Brain microvascular endothelial cell (primary cell): Measurements from ENCODE around the gene XKR7.

Experiments
- DNase-seq: peaks from one replicate; pipeline ENCODE4 v3.0.0-alpha.2; 2020
- H3K27ac ChIP-seq: fragments of 250-450 bp; sonication (Bioruptor Pico); 2 replicates; pipeline ENCODE4 v1.5.1; 2020; ENCODE audit warnings: mild to moderate bottlenecking, moderate library complexity
- H3K27me3 ChIP-seq: fragments of 250-450 bp; sonication (Bioruptor Pico); replicated peaks from 2 replicates; pipeline ENCODE4 v1.5.1; 2020; ENCODE audit warnings: mild to moderate bottlenecking
- H3K36me3 ChIP-seq: fragments of 250-450 bp; sonication (Bioruptor Pico); replicated peaks from 2 replicates; pipeline ENCODE4 v1.5.1; 2020; ENCODE audit warnings: mild to moderate bottlenecking
- H3K4me3 ChIP-seq: 2 replicates; pipeline ENCODE4 v1.5.1; 2011; ENCODE audit warnings: low read depth, mild to moderate bottlenecking, control low read depth, low read length, moderate library complexity
- in situ Hi-C: cut with HindIII; loops from 2 replicates; pipeline ENCODE4 v1.10.0; 2017; ENCODE audit warnings: low sequenced_read_pairs, low pct_ligation_motif_present
- TF ChIP-seq, protein P1 (sequence below): IDR thresholded peaks from 2 replicates; pipeline ENCODE4 v1.5.1; 2011; ENCODE audit warnings: low read depth, mild to moderate bottlenecking, moderate library complexity, low read length, control low read depth, inconsistent platforms; ENCODE audit errors: missing control alignments

The XKR7 gene

GRCh38 chr20:31934968-31935764, 32.8 kb upstream of the XKR7 start:
- H3K27me3 ChIP-seq: no peaks in the 10 kb centered on the region
- no peak for DNase-seq
- in situ Hi-C loops: no loop called here

GRCh38 chr20:31936420-31936819, 31.5 kb upstream of the XKR7 start:
- no peaks in the 10 kb centered on the region for H3K36me3 ChIP-seq
- DNase-seq: no peak
- H3K4me3 ChIP-seq: no peak overlapping the region
- no peak overlapping the region for H3K27ac ChIP-seq
- TF ChIP-seq, protein P1, sequence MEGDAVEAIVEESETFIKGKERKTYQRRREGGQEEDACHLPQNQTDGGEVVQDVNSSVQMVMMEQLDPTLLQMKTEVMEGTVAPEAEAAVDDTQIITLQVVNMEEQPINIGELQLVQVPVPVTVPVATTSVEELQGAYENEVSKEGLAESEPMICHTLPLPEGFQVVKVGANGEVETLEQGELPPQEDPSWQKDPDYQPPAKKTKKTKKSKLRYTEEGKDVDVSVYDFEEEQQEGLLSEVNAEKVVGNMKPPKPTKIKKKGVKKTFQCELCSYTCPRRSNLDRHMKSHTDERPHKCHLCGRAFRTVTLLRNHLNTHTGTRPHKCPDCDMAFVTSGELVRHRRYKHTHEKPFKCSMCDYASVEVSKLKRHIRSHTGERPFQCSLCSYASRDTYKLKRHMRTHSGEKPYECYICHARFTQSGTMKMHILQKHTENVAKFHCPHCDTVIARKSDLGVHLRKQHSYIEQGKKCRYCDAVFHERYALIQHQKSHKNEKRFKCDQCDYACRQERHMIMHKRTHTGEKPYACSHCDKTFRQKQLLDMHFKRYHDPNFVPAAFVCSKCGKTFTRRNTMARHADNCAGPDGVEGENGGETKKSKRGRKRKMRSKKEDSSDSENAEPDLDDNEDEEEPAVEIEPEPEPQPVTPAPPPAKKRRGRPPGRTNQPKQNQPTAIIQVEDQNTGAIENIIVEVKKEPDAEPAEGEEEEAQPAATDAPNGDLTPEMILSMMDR: no peak
- in situ Hi-C loops: no loop called here
- no peaks in the 10 kb centered on the region for H3K27me3 ChIP-seq

More at GRCh38 chr20:31934968-31935764, 32.8 kb upstream of the XKR7 start:
- Histone ChIP-seq H3K4me3 (no peak overlapping the region), H3K36me3 (no peaks in the 10 kb centered on the region), H3K27ac (no peak overlapping the region)
- TF ChIP-seq, protein P1: no peak

- TF ChIP-seq, protein P1: no peak
- H3K36me3 ChIP-seq: no peaks in the 10 kb centered on the region
- no peaks in the 10 kb centered on the region for H3K27me3 ChIP-seq
- H3K27ac ChIP-seq: no peak overlapping the region
- DNase-seq: no peak
- no peak overlapping the region for H3K4me3 ChIP-seq
- in situ Hi-C loops: no loop called here
Observed at GRCh38 chr20:31937820-31938219, 30.1 kb upstream of the XKR7 start.

DNA sequence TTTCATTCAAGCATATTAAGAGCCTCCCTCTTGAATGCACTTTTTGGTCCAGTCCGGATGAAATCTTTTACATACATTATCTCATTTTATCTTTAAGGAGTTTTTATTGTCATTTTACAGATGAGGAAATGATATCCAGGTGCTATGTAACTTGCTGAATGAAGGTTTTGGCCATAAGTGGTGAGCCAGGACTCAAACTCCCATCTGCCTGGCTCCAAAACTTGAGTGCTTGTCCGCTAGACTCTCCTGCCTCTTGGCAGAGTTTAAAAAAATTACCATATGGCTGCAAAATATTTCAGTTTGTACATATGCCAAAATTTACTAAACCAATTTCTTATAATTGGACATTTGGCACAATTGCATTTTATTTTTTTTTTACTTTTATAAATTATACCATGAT, 28.3 kb upstream of the XKR7 start:
- H3K36me3 ChIP-seq: no peaks in the 10 kb centered on the region
- no peak overlapping the region for H3K4me3 ChIP-seq
- TF ChIP-seq, protein P1: no peak
- no peaks in the 10 kb centered on the region for H3K27me3 ChIP-seq
- in situ Hi-C loops: no loop called here
- DNase-seq: no peak
- H3K27ac ChIP-seq: no peak overlapping the region

GRCh38 chr20:31943052-31943471, 24.9 kb upstream of the XKR7 start:
- H3K27me3 ChIP-seq: no peaks in the 10 kb centered on the region
- DNase-seq: no peak
- in situ Hi-C loops: no loop called here
- TF ChIP-seq, protein P1: no peak
- H3K36me3 ChIP-seq: peaks cover 24% of the 10 kb centered on the region
- no peak overlapping the region for H3K27ac ChIP-seq
- no peak overlapping the region for H3K4me3 ChIP-seq

- peaks cover 35% of the 10 kb centered on the region for H3K36me3 ChIP-seq
- no peaks in the 10 kb centered on the region for H3K27me3 ChIP-seq
- no peak for DNase-seq
- in situ Hi-C loops: no loop called here
- no peak overlapping the region for H3K4me3 ChIP-seq
- TF ChIP-seq, protein P1: no peak
- no peak overlapping the region for H3K27ac ChIP-seq
Observed at GRCh38 chr20:31945319-31945718, 22.6 kb upstream of the XKR7 start.
